ENCODE data around the gene MALAT1. TPM values are rescaled to one million over a fixed set of nuclear protein-coding genes. Genes with fewer than 3 reads are reported as not detected.

MALAT1 gene
- total and polyA plus RNA-seq, 10 of the 15 experiments (the other 5 are each of a cell fraction or from before 2014, with no cell fraction given) = 448 to 8,160 (median 2,019) TPM

DNA sequence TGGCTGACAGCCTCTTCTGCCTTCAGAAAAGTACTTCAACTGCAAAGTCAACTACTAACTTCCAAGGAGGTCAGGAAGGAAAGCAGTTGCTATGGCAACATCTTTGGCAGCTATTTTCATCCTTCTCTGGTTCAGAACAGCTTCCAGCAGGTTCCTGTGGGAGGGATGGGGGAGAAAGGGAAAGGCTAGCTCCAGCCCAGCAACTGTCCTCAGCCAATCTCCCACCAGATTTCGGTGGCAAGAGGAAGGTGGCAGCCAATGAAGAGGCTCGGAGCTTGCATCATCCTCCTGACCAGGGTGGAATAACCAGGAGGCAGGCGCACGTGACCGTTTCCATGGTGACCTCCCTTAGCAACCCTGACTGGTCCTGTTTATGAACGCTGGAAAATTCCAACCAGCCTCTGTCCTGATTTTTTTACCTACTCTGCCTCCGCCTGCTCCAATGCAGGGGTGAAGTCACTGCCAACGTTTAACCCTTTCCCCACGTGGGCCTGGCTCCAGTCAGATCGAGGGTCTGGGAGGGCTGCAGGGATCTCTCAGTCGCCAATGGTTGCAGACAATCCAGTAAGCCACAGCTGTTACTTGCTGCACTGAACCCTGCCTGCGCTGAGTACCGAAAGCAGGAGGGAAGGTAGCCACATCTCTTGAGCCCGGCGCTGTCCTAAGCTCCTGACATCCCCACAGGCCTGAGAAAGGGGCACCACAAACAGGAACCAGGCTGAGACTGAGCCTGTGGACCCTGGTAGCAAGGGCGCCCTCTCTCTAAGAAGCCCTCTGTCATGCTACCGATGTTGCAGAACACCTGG is 11.2 kb upstream of the MALAT1 start (continued):
- TF ChIP-seq, protein P1, sequence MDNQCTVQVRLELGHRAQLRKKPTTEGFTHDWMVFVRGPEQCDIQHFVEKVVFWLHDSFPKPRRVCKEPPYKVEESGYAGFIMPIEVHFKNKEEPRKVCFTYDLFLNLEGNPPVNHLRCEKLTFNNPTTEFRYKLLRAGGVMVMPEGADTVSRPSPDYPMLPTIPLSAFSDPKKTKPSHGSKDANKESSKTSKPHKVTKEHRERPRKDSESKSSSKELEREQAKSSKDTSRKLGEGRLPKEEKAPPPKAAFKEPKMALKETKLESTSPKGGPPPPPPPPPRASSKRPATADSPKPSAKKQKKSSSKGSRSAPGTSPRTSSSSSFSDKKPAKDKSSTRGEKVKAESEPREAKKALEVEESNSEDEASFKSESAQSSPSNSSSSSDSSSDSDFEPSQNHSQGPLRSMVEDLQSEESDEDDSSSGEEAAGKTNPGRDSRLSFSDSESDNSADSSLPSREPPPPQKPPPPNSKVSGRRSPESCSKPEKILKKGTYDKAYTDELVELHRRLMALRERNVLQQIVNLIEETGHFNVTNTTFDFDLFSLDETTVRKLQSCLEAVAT (IDR thresholded peaks at IDR 0.05) = 0 out of 2 replicates have a peak, but pooled peaks have one; percentile 17
- TF ChIP-seq PML (IDR thresholded peaks at IDR 0.05; ENCODE audit: low read length) (no peak), RBBP5 (conservative IDR thresholded peaks at IDR 0.05) (no peak), SIN3A (IDR thresholded peaks at IDR 0.05; ENCODE audit: low read depth, low read length) (no peak), MXI1 (IDR thresholded peaks at IDR 0.05; ENCODE audit: low read depth, low read length) (peak; percentile 78; the same call in 1 of the 2 replicates), RAD51 (IDR thresholded peaks at IDR 0.05) (peak; percentile 92), SMC3 (IDR thresholded peaks at IDR 0.05; ENCODE audit: borderline replicate concordance, low read length) (no peak), SIX5 (IDR thresholded peaks at IDR 0.05; ENCODE audit: low read depth, low read length, severe bottlenecking) (no peak)
- TF ChIP-seq, protein P2, sequence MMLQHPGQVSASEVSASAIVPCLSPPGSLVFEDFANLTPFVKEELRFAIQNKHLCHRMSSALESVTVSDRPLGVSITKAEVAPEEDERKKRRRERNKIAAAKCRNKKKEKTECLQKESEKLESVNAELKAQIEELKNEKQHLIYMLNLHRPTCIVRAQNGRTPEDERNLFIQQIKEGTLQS (IDR thresholded peaks at IDR 0.05; ENCODE audit: borderline replicate concordance, extremely low read depth, low read depth, low read length) = peak; percentile 76; the same call in 1 of the 2 replicates
- TF ChIP-seq, protein P3, sequence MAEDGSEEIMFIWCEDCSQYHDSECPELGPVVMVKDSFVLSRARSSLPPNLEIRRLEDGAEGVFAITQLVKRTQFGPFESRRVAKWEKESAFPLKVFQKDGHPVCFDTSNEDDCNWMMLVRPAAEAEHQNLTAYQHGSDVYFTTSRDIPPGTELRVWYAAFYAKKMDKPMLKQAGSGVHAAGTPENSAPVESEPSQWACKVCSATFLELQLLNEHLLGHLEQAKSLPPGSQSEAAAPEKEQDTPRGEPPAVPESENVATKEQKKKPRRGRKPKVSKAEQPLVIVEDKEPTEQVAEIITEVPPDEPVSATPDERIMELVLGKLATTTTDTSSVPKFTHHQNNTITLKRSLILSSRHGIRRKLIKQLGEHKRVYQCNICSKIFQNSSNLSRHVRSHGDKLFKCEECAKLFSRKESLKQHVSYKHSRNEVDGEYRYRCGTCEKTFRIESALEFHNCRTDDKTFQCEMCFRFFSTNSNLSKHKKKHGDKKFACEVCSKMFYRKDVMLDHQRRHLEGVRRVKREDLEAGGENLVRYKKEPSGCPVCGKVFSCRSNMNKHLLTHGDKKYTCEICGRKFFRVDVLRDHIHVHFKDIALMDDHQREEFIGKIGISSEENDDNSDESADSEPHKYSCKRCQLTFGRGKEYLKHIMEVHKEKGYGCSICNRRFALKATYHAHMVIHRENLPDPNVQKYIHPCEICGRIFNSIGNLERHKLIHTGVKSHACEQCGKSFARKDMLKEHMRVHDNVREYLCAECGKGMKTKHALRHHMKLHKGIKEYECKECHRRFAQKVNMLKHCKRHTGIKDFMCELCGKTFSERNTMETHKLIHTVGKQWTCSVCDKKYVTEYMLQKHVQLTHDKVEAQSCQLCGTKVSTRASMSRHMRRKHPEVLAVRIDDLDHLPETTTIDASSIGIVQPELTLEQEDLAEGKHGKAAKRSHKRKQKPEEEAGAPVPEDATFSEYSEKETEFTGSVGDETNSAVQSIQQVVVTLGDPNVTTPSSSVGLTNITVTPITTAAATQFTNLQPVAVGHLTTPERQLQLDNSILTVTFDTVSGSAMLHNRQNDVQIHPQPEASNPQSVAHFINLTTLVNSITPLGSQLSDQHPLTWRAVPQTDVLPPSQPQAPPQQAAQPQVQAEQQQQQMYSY (CRISPR knock-in tag; IDR thresholded peaks at IDR 0.05) = no peak
- TF ChIP-seq, protein P4, sequence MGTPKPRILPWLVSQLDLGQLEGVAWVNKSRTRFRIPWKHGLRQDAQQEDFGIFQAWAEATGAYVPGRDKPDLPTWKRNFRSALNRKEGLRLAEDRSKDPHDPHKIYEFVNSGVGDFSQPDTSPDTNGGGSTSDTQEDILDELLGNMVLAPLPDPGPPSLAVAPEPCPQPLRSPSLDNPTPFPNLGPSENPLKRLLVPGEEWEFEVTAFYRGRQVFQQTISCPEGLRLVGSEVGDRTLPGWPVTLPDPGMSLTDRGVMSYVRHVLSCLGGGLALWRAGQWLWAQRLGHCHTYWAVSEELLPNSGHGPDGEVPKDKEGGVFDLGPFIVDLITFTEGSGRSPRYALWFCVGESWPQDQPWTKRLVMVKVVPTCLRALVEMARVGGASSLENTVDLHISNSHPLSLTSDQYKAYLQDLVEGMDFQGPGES (IDR thresholded peaks at IDR 0.05) = no peak
- TF ChIP-seq, protein P5, sequence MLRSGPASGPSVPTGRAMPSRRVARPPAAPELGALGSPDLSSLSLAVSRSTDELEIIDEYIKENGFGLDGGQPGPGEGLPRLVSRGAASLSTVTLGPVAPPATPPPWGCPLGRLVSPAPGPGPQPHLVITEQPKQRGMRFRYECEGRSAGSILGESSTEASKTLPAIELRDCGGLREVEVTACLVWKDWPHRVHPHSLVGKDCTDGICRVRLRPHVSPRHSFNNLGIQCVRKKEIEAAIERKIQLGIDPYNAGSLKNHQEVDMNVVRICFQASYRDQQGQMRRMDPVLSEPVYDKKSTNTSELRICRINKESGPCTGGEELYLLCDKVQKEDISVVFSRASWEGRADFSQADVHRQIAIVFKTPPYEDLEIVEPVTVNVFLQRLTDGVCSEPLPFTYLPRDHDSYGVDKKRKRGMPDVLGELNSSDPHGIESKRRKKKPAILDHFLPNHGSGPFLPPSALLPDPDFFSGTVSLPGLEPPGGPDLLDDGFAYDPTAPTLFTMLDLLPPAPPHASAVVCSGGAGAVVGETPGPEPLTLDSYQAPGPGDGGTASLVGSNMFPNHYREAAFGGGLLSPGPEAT (IDR thresholded peaks at IDR 0.05; ENCODE audit: low read depth) = no peak
- TF ChIP-seq, protein P6, sequence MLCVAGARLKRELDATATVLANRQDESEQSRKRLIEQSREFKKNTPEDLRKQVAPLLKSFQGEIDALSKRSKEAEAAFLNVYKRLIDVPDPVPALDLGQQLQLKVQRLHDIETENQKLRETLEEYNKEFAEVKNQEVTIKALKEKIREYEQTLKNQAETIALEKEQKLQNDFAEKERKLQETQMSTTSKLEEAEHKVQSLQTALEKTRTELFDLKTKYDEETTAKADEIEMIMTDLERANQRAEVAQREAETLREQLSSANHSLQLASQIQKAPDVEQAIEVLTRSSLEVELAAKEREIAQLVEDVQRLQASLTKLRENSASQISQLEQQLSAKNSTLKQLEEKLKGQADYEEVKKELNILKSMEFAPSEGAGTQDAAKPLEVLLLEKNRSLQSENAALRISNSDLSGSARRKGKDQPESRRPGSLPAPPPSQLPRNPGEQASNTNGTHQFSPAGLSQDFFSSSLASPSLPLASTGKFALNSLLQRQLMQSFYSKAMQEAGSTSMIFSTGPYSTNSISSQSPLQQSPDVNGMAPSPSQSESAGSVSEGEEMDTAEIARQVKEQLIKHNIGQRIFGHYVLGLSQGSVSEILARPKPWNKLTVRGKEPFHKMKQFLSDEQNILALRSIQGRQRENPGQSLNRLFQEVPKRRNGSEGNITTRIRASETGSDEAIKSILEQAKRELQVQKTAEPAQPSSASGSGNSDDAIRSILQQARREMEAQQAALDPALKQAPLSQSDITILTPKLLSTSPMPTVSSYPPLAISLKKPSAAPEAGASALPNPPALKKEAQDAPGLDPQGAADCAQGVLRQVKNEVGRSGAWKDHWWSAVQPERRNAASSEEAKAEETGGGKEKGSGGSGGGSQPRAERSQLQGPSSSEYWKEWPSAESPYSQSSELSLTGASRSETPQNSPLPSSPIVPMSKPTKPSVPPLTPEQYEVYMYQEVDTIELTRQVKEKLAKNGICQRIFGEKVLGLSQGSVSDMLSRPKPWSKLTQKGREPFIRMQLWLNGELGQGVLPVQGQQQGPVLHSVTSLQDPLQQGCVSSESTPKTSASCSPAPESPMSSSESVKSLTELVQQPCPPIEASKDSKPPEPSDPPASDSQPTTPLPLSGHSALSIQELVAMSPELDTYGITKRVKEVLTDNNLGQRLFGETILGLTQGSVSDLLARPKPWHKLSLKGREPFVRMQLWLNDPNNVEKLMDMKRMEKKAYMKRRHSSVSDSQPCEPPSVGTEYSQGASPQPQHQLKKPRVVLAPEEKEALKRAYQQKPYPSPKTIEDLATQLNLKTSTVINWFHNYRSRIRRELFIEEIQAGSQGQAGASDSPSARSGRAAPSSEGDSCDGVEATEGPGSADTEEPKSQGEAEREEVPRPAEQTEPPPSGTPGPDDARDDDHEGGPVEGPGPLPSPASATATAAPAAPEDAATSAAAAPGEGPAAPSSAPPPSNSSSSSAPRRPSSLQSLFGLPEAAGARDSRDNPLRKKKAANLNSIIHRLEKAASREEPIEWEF (IDR thresholded peaks at IDR 0.05; ENCODE audit: insufficient replicate concordance, low read depth, low read length) = no peak

Data from GM12878 (cell line).